Astrocyte of the cerebellum (primary cell): Measurements from ENCODE around the gene C16orf96.

Experiments used
- DNase-seq: peaks from one replicate; pipeline ENCODE4 v3.0.0-alpha.2; 2011; ENCODE audit warnings: low read depth
- H3K4me3 ChIP-seq: 2 replicates; pipeline ENCODE4 v1.5.1; 2011; ENCODE audit warnings: mild to moderate bottlenecking, low read depth, low read length, moderate library complexity
- in situ Hi-C: cut with HindIII; loops from 2 replicates; pipeline ENCODE4 v1.10.0; 2017; ENCODE audit warnings: low sequenced_read_pairs
- TF ChIP-seq, protein P1 (sequence below): IDR thresholded peaks from 2 replicates; pipeline ENCODE4 v1.5.1; 2012; ENCODE audit warnings: low read length, low read depth, moderate library complexity, mild to moderate bottlenecking; ENCODE audit errors: missing control alignments

Gene C16orf96

DNA sequence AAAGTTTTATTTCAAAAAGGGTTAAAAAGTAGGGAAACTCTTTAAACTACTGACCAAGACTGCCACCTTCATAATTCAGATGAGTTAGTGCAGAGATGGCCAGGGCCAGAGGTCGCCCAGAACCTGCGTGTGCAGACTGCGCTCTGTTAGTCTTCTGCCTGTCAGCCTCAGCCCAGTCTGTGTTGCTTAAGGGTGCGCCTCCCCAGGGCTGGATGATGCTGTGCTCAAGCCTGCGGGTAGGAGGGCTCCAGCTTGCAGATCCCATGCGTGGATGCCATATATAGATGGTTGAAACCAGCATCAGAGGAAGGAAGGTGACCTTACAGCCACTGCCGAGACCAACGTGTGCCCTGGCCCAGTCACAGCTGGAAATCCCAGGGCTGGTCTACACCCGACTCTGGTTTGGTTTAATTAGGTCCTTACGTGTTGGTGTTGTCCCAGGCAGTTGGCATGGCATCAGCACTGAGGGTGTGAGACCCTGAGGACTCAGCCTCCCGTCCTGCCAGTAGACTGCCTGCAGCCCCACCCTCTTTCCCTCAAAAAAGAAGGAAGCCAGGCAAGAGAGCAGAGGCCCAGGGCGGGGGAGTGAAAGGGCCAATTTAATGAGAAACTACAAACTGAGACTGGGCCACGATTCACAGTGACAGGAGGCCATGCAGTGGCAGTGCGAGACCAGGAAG is 45.3 kb upstream of the C16orf96 start:
- TF ChIP-seq, protein P1, sequence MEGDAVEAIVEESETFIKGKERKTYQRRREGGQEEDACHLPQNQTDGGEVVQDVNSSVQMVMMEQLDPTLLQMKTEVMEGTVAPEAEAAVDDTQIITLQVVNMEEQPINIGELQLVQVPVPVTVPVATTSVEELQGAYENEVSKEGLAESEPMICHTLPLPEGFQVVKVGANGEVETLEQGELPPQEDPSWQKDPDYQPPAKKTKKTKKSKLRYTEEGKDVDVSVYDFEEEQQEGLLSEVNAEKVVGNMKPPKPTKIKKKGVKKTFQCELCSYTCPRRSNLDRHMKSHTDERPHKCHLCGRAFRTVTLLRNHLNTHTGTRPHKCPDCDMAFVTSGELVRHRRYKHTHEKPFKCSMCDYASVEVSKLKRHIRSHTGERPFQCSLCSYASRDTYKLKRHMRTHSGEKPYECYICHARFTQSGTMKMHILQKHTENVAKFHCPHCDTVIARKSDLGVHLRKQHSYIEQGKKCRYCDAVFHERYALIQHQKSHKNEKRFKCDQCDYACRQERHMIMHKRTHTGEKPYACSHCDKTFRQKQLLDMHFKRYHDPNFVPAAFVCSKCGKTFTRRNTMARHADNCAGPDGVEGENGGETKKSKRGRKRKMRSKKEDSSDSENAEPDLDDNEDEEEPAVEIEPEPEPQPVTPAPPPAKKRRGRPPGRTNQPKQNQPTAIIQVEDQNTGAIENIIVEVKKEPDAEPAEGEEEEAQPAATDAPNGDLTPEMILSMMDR: no peak
- no peak for DNase-seq
- H3K4me3 ChIP-seq: no peak overlapping the region
- in situ Hi-C loops: loop anchor here (25.0 kb wide), 1 partner anchor 126 kb away; no protein-coding TSS in a partner anchor

DNA sequence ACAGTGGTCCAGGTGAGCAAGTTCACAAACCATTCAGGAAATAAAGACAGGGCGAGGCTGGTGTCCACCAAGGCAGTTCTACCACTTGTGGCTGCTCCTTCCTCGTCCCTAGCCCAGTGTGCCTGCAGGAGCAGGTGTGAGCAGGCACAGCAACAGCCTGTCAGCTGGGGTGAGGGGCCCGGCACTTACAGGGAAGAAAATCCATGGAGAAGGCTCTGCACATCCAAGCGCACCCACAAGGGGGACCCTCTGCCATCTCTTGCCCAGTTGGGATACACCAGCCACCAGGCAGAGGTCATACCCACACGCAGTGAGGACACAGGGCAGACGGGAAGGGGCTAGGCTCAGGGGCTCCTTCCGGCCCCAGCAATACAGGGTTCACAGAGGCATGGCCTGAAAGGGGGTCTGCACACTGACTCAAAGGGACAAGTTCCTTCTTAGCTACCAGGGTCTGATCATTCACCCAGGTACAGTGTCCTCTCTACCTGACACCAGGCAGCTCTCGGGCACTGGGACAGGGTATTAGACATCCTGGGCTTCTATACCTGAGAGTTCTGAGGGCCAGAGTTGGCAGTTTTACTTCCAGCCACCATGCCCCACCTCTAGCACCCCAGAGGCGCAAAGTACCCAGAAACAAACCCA is 44.6 kb upstream of the C16orf96 start:
- DNase-seq: no peak
- no peak overlapping the region for H3K4me3 ChIP-seq
- TF ChIP-seq, protein P1: peak; percentile 65
- in situ Hi-C loops: loop anchor here (25.0 kb wide), 1 partner anchor 126 kb away; no protein-coding TSS in a partner anchor

DNA sequence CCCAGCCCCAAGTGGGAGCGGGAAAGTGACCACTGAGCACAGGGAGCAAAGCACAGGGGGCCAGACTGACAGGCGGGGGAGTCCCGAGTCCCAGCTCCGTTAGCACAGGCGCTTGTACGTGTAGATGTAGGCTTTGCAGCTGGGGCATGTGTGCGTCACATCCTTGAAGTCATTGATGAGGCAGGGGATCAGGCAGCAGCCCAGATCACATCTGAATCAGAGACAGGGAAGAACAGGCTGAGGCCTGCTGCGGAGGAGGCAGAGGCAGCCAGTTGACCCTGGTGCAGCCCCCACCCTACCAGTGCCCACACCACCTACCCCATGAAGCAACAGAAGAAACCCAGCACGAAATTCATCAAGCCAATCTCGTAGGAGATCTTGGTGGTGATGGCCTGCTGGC is 43.7 kb upstream of the C16orf96 start:
- TF ChIP-seq, protein P1: no peak
- in situ Hi-C loops: loop anchor here (25.0 kb wide), 1 partner anchor 125 kb away; no protein-coding TSS in a partner anchor
- H3K4me3 ChIP-seq: no peak overlapping the region
- no peak for DNase-seq

DNA sequence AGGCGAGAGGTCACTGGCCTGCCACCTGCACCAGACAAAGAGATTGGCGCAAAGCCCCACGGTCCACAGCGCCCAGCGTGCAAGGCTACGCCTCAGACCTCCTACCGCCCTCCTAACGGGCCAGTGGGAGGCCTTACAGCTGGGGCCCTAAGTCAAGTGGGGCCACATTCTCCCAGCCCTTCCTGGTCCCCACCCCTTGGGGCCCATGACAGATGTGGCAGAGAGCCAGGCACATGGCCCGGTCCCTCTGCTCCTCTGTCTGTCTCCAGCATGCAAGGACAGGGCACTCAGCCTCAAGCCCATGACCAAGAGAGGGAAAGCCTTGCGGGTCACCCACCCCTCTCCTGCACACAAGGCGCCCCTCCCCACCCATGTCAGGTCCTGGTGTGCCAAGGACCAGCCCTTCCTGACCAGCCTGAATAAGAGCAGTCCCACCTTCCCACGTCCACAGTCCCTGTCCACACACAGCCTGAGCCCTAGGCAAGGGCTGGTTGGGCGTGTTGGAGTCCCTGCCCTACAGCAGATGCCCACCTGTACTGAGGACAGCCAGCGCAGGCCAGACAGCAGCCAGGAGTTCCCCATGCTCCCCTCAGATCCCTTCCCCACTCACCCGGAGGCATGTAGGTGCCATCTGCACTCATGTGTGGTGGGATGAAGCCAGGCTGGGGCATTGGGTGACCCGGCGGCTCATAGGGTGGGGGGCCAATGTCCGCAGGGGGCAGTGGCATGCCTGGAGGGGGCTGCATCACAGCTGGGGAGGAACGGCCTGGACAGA is 42.9 kb upstream of the C16orf96 start:
- DNase-seq: no peak
- TF ChIP-seq, protein P1: no peak
- in situ Hi-C loops: loop anchor here (25.0 kb wide), 1 partner anchor 124 kb away; no protein-coding TSS in a partner anchor
- H3K4me3 ChIP-seq: no peak overlapping the region

DNA sequence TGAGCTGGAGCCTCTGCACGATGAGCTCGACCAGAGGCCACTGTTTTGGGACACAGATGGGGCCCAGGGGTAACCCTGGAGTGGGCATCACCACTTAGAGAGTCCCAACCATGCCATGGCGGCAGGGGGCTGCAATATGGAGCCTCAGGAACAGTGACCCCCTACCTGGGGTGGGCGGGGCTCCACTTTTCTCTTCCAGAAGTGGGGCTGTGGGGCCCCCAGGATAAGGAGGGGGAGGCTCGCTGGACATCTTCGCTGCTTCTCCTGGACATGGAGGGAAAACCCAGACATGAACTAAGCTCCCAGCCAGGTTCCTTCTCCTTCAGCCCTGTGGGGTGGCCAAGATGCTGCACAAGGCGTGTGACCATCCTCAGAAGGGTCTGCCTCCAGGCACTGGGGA is 42.3 kb upstream of the C16orf96 start:
- TF ChIP-seq, protein P1: no peak
- no peak for DNase-seq
- in situ Hi-C loops: loop anchor here (25.0 kb wide), 1 partner anchor 123 kb away; no protein-coding TSS in a partner anchor
- H3K4me3 ChIP-seq: no peak overlapping the region

DNA sequence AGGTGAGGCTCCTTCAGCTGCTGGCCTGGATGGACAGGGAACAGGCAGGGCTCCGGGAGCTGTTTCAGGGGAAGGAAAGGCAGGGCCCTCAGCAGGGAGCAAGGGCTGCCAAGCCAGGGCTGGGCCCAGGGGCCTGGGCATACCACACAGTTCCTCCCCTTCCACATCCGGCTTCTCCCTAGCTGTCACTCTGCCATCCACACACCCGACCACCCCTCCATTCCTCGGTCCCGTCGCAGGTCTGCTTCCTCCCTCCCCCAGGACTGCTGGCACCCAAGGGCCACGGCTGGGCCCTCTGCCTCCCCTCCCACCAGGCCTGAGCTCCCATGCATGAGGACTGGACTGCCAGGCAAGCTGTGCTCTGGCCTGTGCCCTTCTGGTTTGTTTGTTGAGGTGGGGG is 41.5 kb upstream of the C16orf96 start:
- in situ Hi-C loops: loop anchor here (25.0 kb wide), 1 partner anchor 123 kb away; no protein-coding TSS in a partner anchor
- no peak for DNase-seq
- TF ChIP-seq, protein P1: no peak
- no peak overlapping the region for H3K4me3 ChIP-seq
